Spinal cord (tissue), 10 donors: Measurements from ENCODE around the gene AS3MT. TPM values are rescaled to one million over a fixed set of nuclear protein-coding genes. Genes with fewer than 3 reads are reported as not detected.

Source experiments
- DNase-seq, 6 donors: peaks; one replicate each; pipeline versions ENCODE4 v3.0.0 to v3.0.0-alpha.2; 2013 to 2015; ENCODE audit warnings: low spot score in 6 of 6, low read depth in 4 of 6
- H3K27ac ChIP-seq: one replicate; pipeline ENCODE4 v1.5.1; 2013; ENCODE audit warnings: low read depth, low read length, control low read depth
- H3K27me3 ChIP-seq: one replicate; pipeline ENCODE4 v1.6.1; 2013; ENCODE audit warnings: low read length; ENCODE audit not compliant: control insufficient read depth, insufficient read depth
- H3K36me3 ChIP-seq: one replicate; pipeline ENCODE4 v1.6.1; 2013; ENCODE audit warnings: low read length; ENCODE audit not compliant: control insufficient read depth, insufficient read depth
- H3K4me1 ChIP-seq: one replicate; pipeline ENCODE4 v1.6.1; 2013; ENCODE audit warnings: low read length; ENCODE audit not compliant: control insufficient read depth, insufficient read depth
- H3K4me3 ChIP-seq: one replicate; pipeline ENCODE4 v1.5.1; 2013; ENCODE audit warnings: low read depth, low read length, control low read depth
- H3K9me3 ChIP-seq: one replicate; pipeline ENCODE4 v1.6.1; 2013; ENCODE audit warnings: low read length; ENCODE audit not compliant: control insufficient read depth, insufficient read depth
- WGBS: methylation state at CpG from one replicate; pipeline ENCODE4 v1.1.5; 2013; ENCODE audit warnings: missing lambda C conversion rate; ENCODE audit not compliant: insufficient coverage; 5-methylcytosine and 5-hydroxymethylcytosine counted together
- polyA plus RNA-seq, 2 donors: library from polyadenylated mRNA; unstranded; fragments of 120-200 nt; gene quantifications; one replicate each; pipeline ENCODE4 v1.2.1, GENCODE V29; 2013; ENCODE audit not compliant: insufficient read length in 2 of 2
- total RNA-seq, 2 donors: library from RNA; depleted of rRNA in 1 of 2; stranded (reverse); fragments of 120-200 nt in 1 of 2; fragments of >200 nt in 1 of 2; gene quantifications; one replicate each; pipeline versions ENCODE4 v1.2.3 to v1.2.4, GENCODE V29; 2013 to 2014
- donor health status: healthy.

AS3MT gene
- total and polyA plus RNA-seq, 4 donors, result 7.8 to 11.8 (median 10.9) TPM

GRCh38 chr10:102917314-102917961 is 48.2 kb downstream of the AS3MT start:
- Histone ChIP-seq H3K27ac (peak overlapping the region; percentile 98), H3K36me3 (no peaks in the 10 kb centered on the region), H3K27me3 (peaks cover 3% of the 10 kb centered on the region), H3K4me3 (peak overlapping the region; percentile 99), H3K9me3 (no peaks in the 10 kb centered on the region), H3K4me1 (peaks cover 16% of the 10 kb centered on the region)
- peak; percentile 38 to 92 (median 63) for DNase-seq
- WGBS, result under 1% methylated on average over 44 of the region's 45 CpGs

- Histone ChIP-seq H3K36me3 (no peaks in the 10 kb centered on the region), H3K27ac (peak within 1 kb of the TSS; percentile 98), H3K4me3 (peak within 1 kb of the TSS; percentile 99), H3K27me3 (peaks cover 3% of the 10 kb centered on the region), H3K4me1 (peaks cover 19% of the 10 kb centered on the region), H3K9me3 (no peaks in the 10 kb centered on the region)
- peak; percentile 96 to 100 (median 99) for DNase-seq
- under 1% methylated on average over 78 of the region's 80 CpGs for WGBS
Observed at GRCh38 chr10:102917962-102918816, 48.9 kb downstream of the AS3MT start, which contains the start of gene CNNM2. CNNM2 (plus strand) TSS chr10:102918294; CDS start chr10:102918481, 187 bp downstream.

- peaks cover 3% of the 10 kb centered on the region for H3K27me3 ChIP-seq
- peak in 1 of 6 donors; percentile 22 for DNase-seq
- H3K9me3 ChIP-seq, result no peaks in the 10 kb centered on the region
- H3K27ac ChIP-seq, result no peak overlapping the region
- H3K4me1 ChIP-seq, result peaks cover 19% of the 10 kb centered on the region
- H3K4me3 ChIP-seq, result peak overlapping the region; percentile 99
- H3K36me3 ChIP-seq, result no peaks in the 10 kb centered on the region
- WGBS, result under 1% methylated on average over 49 of the region's 49 CpGs
Observed at GRCh38 chr10:102918817-102919245, 49.6 kb downstream of the AS3MT start.

- no peaks in the 10 kb centered on the region for H3K9me3 ChIP-seq
- H3K4me3 ChIP-seq, result peak overlapping the region; percentile 99
- H3K4me1 ChIP-seq, result peaks cover 19% of the 10 kb centered on the region
- no peak overlapping the region for H3K27ac ChIP-seq
- 5% methylated on average over 47 of the region's 47 CpGs for WGBS
- peaks cover 3% of the 10 kb centered on the region for H3K27me3 ChIP-seq
- H3K36me3 ChIP-seq, result no peaks in the 10 kb centered on the region
- DNase-seq, result peak in 3 of 6 donors; percentile 17 to 56 (median 41)
Observed at GRCh38 chr10:102919246-102919959, 50.1 kb downstream of the AS3MT start.

- 20% methylated on average over 3 of the region's 9 CpGs for WGBS
- DNase-seq, result peak in 1 of 6 donors; percentile 36
- Histone ChIP-seq H3K27me3 (peaks cover 3% of the 10 kb centered on the region), H3K36me3 (no peaks in the 10 kb centered on the region), H3K9me3 (no peaks in the 10 kb centered on the region), H3K27ac (no peak overlapping the region), H3K4me3 (peak overlapping the region; percentile 99), H3K4me1 (peaks cover 19% of the 10 kb centered on the region)
Observed at GRCh38 chr10:102919992-102920739, 50.9 kb downstream of the AS3MT start.

- peaks cover 4% of the 10 kb centered on the region for H3K36me3 ChIP-seq
- no peaks in the 10 kb centered on the region for H3K27me3 ChIP-seq
- DNase-seq, result no peak
- H3K27ac ChIP-seq, result no peak overlapping the region
- no peak overlapping the region for H3K4me3 ChIP-seq
- peaks cover 13% of the 10 kb centered on the region for H3K4me1 ChIP-seq
- no peaks in the 10 kb centered on the region for H3K9me3 ChIP-seq
Observed at GRCh38 chr10:102923601-102924000, 54.3 kb downstream of the AS3MT start.

GRCh38 chr10:102926842-102927241 is 57.6 kb downstream of the AS3MT start:
- Histone ChIP-seq H3K4me3 (no peak overlapping the region), H3K36me3 (peaks cover 4% of the 10 kb centered on the region), H3K4me1 (peaks cover 4% of the 10 kb centered on the region), H3K27ac (no peak overlapping the region), H3K9me3 (no peaks in the 10 kb centered on the region), H3K27me3 (no peaks in the 10 kb centered on the region)
- no peak for DNase-seq
- WGBS, result 95% methylated on average over 3 of the region's 6 CpGs

GRCh38 chr10:102927311-102928010 is 58.2 kb downstream of the AS3MT start:
- Histone ChIP-seq H3K4me1 (peaks cover 4% of the 10 kb centered on the region), H3K27me3 (no peaks in the 10 kb centered on the region), H3K9me3 (no peaks in the 10 kb centered on the region), H3K36me3 (peaks cover 4% of the 10 kb centered on the region), H3K27ac (no peak overlapping the region), H3K4me3 (no peak overlapping the region)
- no peak for DNase-seq
- WGBS, result 91% methylated on average over 11 of the region's 12 CpGs
